ENCODE data around the gene SRGAP2C. TPM values are rescaled to one million over a fixed set of nuclear protein-coding genes. Genes with fewer than 3 reads are reported as not detected.
"Not testable (repeated sequence)": the region's sequence is repeated elsewhere in the genome, so short reads cannot be mapped to it uniquely, and the experiment has no call there.

SRGAP2C gene
- total RNA-seq, 2 donors from 2014 or later = 7.8 to 27.6 TPM

DNA sequence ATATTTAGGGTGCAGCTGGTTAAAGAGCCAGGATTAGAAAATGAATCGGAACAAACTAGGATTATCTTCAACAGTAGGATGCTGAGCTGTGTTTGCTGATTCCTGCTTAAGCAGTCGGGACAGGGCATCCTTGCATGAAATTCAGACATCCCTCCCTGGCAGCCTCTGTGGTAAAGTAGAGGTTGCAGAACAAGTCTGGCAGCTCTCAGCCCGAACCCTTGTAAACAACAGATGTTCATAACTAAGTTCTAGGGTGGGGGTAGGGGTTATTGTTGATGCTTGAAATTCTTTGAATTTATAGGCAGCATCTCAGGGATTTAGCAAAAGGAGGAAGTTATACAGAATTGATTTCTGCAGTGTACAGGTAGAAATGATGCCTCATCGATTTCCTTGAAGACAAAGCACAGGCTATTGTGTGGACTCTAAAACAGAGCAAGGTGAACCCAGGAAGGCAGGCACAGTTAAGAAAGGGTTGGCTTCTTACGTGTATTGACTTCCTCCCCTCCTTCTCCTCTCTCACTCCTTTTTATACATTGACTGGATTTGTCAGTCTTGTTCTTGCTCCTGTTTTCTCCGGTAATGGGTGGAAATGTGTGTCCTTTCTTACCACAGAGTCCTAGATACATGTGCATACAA lies 114.9 kb downstream of the SRGAP2C start:
- not testable (repeated sequence) for H3K9me3 ChIP-seq; DNase-seq (ENCODE audit: low spot score); H3K36me3 ChIP-seq; H3K27me3 ChIP-seq; H3K4me1 ChIP-seq; H3K27ac ChIP-seq; H3K4me3 ChIP-seq

DNA sequence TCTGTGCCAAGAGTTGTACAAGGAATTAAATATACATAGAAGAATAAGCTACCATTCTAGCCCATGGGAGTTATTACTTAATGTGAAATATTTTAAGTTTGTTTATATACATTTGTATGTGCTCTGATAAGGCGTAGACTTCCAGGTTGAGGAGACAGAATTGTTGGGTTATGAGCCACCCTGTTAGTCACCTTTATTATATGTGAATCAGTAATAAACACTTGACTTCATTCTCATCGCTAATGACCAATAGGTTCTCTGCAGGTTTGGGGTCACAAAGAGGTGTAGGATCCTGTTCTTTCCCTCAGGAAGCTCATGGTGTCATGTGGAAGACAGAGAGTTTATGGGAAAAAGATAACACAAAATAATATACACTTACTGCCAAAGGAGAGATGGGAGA lies 117.1 kb downstream of the SRGAP2C start:
- DNase-seq (ENCODE audit: low spot score); H3K36me3 ChIP-seq; H3K4me3 ChIP-seq; H3K27me3 ChIP-seq; H3K4me1 ChIP-seq; H3K9me3 ChIP-seq; H3K27ac ChIP-seq: not testable (repeated sequence)

DNA sequence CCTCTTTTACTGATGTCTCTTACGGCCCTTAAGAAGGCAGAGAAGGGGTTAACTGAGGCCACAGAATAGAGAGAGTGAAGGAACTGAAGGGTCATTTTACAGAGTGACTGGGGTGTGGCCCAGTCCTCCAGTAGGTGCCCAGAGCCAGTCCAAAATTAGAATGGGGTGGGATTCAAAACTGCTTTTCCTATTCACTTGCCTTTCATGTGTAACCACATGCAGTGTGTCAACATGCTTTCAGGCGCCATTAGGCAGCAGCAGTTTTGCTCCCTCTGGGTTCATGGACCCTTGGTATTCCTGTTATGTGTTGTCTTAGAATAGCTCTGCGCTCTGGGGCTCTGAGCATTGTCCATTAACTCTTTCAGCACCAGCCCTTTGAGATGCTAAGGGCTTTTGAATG lies 123.0 kb downstream of the SRGAP2C start:
- H3K27me3 ChIP-seq; H3K4me1 ChIP-seq; H3K9me3 ChIP-seq; H3K27ac ChIP-seq; H3K36me3 ChIP-seq; DNase-seq (ENCODE audit: low spot score); H3K4me3 ChIP-seq: not testable (repeated sequence)

DNA sequence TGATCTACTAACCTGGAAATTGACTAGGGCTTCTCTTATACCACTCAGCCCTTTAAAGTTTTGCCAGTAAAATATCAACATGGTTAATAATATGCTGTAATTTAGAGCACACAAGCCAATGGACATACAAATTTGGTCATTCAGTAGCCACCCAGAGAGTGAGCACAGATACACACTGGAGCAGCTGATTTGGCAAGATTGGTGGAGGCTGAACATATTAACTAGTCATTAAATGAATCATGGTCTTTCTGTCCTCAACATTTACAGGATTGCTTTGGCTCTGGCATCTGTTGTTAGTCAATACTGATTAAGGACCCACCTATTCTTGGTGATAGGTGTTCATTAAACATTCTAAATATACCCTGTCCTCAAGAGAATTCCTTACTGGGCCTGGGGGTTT lies 130.7 kb downstream of the SRGAP2C start:
- not testable (repeated sequence) for H3K4me3 ChIP-seq; DNase-seq (ENCODE audit: low spot score); H3K9me3 ChIP-seq; H3K36me3 ChIP-seq; H3K4me1 ChIP-seq; H3K27me3 ChIP-seq; H3K27ac ChIP-seq

DNA sequence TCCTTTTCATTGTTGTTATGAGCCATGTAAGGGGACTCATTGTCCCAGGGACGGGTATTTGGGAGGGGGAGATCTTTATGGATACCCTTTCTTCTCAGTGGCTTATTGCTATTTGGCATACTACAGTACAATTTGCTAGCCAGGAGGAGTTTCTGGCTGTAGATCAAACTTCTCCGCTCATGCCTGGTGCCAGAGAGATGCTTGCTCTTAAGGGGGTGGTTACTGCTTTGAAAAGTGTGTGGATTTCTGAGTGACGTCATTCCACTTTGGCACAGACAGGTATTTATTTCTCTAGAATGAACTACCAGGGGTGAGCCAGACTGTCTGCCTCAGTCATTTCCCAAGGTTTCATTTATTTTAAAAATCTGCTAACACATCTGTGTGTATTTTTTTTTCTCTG lies 131.3 kb downstream of the SRGAP2C start:
- not testable (repeated sequence) for H3K27ac ChIP-seq; H3K9me3 ChIP-seq; H3K36me3 ChIP-seq; H3K4me3 ChIP-seq; H3K4me1 ChIP-seq; DNase-seq (ENCODE audit: low spot score); H3K27me3 ChIP-seq

DNA sequence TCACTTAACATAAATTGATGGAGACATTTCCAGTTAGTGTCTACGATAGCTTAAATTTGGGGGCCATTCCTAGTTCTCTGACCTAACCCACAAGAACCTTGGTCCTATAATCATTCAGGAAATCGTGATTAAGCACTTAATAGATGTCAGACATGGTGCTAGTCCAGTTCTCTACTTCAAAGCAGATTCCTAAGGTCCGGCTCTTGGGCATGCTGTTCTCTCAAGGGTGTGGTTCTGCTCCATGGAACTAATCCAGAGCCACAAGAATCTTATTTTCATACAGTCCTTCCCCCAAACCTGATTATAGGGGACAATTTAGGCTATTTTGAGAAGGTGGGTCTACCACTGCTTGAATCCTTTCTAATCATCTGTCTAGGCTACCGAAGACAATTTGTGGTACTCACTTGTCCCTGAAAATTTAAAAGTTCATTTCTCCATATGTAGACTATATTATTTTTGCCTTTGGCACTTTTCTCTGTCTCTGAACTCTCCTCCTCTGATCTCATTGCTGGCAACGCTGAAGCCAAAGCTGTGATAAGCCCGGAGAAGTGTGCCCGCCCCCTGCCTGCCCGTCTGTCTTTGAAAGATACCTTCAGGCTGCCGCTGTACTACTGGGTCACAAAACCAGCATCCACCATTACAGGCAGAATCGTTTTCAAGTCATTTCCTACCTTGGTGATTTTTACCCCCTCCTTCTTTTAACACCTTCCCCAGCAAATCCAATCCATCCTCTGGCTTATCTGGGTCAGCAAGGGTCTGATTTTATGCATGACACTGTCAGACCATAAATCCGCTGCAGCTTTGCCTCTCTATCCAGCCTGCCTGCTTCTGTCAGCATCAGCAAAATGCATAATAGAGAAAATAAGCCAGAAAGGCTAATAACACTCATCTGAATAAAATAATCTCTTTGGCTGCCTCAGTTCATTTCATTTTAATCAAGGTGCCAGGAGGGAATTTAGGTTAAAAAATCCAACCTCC lies 133.0 kb downstream of the SRGAP2C start:
- H3K4me3 ChIP-seq; H3K9me3 ChIP-seq; H3K4me1 ChIP-seq; H3K36me3 ChIP-seq; H3K27me3 ChIP-seq; H3K27ac ChIP-seq; DNase-seq (ENCODE audit: low spot score): not testable (repeated sequence)

DNA sequence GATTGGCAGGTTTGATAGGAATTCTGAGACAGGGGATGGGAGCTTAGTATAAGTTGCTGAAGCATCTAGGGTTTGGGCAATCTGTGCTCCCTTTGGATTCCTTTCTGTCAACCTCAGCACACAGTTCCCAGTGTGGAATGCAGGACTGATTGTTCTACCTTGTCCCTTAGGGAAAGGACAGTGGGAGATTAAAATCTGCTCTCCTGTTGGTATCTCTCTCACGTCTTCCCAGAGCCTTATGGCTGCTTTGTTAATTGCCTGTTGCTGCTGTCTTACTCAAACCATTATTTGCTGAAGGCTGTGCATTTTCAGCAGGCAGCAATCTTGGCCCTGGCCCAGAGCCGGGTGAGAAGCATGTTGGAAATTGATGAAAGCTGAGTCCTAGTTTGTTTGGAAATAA lies 133.9 kb downstream of the SRGAP2C start:
- not testable (repeated sequence) for H3K36me3 ChIP-seq; H3K27me3 ChIP-seq; H3K27ac ChIP-seq; H3K4me3 ChIP-seq; H3K4me1 ChIP-seq; DNase-seq (ENCODE audit: low spot score); H3K9me3 ChIP-seq

DNA sequence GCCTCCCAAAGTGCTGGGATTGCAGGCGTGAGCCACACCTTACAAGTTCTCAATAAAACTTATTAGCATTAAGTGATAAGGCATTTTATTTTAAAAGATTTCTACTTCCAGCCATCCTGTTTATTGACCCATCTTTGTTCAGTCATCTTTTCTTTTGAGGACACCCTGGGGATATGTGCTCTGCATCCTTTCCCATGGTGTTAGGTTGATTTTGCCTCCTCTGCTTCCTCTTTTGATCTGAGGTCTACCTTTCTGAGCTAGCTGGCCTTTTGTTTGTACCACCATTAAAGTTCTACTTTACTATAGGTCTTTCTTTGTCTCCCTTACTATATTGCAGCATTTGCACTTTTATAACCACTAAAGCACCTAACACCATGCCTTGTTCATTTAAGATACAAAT lies 136.9 kb downstream of the SRGAP2C start:
- H3K4me3 ChIP-seq; H3K36me3 ChIP-seq; DNase-seq (ENCODE audit: low spot score); H3K9me3 ChIP-seq; H3K27ac ChIP-seq; H3K4me1 ChIP-seq; H3K27me3 ChIP-seq: not testable (repeated sequence)

DNA sequence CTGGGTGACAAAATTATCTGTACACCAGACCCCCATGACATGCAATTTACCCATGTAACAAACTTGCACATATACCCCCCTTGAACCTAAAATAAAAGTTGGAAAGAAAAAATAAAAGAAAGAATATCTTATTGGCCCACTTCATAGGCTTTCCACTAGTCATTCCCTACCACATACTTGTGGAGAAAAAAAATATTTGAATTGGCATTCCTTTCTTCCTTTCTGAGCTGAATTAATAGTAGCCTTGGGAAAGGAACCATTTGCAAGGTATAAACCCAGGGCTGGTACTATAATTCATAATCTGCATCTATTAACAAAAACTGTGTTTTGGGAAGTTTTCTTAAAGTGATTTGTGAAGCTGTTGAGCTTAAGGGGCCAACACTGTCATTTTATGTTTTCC lies 140.0 kb downstream of the SRGAP2C start:
- not testable (repeated sequence) for DNase-seq (ENCODE audit: low spot score); H3K27ac ChIP-seq; H3K36me3 ChIP-seq; H3K9me3 ChIP-seq; H3K4me3 ChIP-seq; H3K27me3 ChIP-seq; H3K4me1 ChIP-seq

DNA sequence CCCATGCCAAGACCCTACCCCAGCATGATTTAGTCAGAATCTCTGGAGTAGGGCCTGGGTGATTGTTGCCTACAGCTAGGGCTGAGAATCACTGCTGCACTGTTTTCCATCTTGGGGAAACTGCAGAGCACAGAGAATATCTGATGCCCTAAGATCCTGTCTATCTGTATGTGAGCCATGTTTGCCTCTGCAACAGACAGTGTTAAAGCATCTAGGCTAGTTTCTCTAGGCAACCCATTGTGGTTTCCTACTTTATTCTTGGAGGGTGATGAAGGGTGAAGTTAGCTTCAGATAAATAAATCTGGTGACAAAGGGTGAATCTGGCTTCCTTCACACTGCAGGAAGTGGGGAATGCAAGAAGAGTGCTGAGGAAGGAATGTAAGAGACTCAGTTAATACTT lies 147.4 kb downstream of the SRGAP2C start:
- not testable (repeated sequence) for DNase-seq (ENCODE audit: low spot score); H3K27ac ChIP-seq; H3K4me3 ChIP-seq; H3K9me3 ChIP-seq; H3K36me3 ChIP-seq; H3K27me3 ChIP-seq; H3K4me1 ChIP-seq

DNA sequence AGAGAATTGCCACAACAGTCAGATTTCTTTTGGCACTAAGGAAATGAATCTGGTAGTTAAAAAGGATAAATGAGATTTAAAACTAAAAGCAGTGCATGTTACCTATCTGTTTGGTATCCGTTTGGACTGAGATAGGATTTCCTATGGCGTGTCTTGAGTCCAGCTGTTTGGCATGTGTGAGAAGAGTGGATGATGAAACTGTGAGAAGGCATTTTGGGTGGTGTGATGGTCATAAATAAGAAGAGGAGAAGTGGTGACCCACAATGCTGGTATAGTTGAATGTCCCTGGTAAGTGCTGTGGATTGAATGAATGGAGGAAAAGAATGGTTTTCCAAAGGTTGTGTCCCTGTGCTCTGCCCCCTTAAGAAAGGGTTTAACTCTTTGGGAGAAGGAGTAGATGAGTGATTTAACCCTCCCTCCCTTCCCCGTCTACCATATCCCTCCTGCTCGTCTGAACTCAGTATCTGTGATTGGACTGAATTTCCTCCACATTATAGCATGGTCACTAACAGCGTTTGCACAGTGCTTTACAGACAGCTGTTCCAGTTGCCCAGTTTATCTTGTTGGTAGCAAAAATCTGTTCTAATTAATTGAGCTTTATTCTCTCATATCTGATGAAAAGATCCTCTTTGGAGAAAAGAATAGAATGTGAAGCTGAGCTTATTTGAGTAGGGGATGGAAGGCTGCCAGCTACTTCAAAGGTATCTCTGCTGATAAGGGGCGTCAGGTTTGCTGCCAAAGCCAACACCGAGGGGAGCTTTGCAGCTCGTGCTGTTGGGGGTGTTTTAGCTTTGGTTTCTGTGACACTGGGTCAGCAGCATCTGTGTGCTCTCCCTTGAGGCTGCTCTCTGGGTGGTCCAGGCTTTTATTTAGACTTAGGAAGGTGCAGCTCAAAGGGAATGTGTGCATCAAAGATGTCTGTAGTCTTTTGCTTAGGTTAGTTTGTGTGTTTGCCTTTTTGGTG lies 148.1 kb downstream of the SRGAP2C start:
- not testable (repeated sequence) for DNase-seq (ENCODE audit: low spot score); H3K27me3 ChIP-seq; H3K4me3 ChIP-seq; H3K27ac ChIP-seq; H3K36me3 ChIP-seq; H3K4me1 ChIP-seq; H3K9me3 ChIP-seq

DNA sequence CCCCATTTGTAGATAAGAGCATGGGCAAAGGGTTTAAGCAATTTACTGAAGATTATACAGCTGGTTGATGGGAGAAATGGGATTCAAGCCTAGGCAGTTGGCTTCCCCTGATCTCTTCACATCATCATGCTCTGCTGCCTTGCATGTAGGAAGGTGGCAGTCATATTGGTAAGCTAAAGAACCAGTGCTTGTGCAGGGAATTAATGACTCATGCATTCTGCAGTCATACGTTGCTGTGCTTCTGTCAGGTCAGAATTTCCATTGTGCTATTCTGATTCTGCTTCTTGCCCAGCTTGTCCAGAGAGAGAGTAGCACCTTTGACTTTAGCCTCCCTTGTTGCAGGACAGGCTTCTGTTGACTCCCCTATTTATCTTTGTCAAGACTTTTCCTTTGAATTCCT lies 153.2 kb downstream of the SRGAP2C start:
- not testable (repeated sequence) for H3K27ac ChIP-seq; H3K27me3 ChIP-seq; DNase-seq (ENCODE audit: low spot score); H3K4me3 ChIP-seq; H3K4me1 ChIP-seq; H3K36me3 ChIP-seq; H3K9me3 ChIP-seq

DNA sequence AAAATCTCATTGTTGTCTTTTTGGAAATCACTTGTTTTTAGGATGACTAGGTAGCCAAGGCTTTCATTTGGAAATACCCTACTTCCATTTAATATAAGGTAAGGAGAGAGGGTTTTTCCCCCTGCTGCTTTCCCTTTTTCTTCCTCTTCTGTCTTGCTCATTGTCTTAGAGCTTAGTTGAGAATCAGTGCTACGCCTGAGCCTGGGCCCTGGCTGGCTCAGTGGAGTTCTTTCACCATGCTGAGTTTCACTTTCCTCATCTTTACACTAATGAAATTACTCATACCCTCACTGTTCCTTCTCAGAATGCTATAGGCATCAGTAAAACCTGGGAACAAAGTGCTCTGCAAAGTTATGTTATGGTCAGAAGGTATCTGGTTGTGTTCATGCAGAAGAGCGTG lies 154.8 kb downstream of the SRGAP2C start:
- H3K27me3 ChIP-seq; H3K4me3 ChIP-seq; H3K36me3 ChIP-seq; H3K4me1 ChIP-seq; DNase-seq (ENCODE audit: low spot score); H3K9me3 ChIP-seq; H3K27ac ChIP-seq: not testable (repeated sequence)

DNA sequence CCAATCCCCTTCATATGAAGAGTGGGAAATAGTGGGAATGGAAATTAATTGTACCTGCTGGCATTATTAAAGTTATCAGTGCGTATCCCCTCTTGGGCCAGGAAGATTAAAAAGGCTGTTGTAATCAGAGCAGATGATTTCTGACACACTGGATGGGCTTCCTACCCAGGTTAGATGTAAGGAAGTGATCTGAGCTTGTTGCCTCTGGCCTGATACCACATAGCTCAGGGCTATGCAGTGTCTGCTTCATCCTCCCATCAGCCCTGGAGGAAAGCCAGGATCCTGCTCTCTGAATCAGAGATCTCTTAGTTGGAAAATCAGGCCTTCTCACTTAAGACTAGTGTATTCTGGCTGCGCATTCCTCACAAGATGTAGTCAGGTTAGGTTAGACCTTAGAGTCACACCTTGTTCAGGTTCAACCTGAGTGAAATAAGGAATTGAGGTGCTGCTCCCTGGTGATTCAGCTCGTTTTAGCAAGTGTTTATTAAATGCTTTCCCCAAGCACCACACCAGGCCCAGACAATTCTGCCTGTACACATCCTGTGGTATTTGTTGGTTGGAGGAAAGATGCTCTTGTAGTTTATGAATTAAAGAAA lies 158.6 kb downstream of the SRGAP2C start:
- H3K36me3 ChIP-seq; H3K4me3 ChIP-seq; H3K4me1 ChIP-seq; H3K27me3 ChIP-seq; DNase-seq (ENCODE audit: low spot score); H3K27ac ChIP-seq; H3K9me3 ChIP-seq: not testable (repeated sequence)
